H1 (cell line): ENCODE measurements around the gene ZNF214.

Source experiments
- CTCF ChIP-seq, 3 experiments: IDR thresholded peaks; 1 replicate in 2 of 3; 2 replicates in 1 of 3; pipeline versions ENCODE4 v1.5.1 to v1.6.1; 2011; ENCODE audit warnings: low read length in 3 of 3, mild to moderate bottlenecking in 3 of 3, inconsistent platforms in 2 of 3, low read depth in 1 of 3, moderate library complexity in 1 of 3; ENCODE audit not compliant: insufficient read depth in 1 of 3; ENCODE audit errors: control extremely low read depth in 1 of 3
- GTF2F1 ChIP-seq: IDR thresholded peaks from 2 replicates; pipeline ENCODE4 v1.6.1; 2012; ENCODE audit warnings: low read depth, low read length, improper control_type of control experiment, borderline replicate concordance

GRCh38 chr11:7020183-7020917 is at the start of gene ZNF214, which contains the start of gene NLRP14:
- TF ChIP-seq GTF2F1, result no peak
- no peak for TF ChIP-seq CTCF (IDR thresholded peaks at IDR 0.05; ENCODE audit: control extremely low read depth in 1 of 3, insufficient read depth in 1 of 3, low read depth in 1 of 3, low read length in 3 of 3)
